GM12878 (cell line): Measurements from ENCODE around the gene RFLNA. TPM values are rescaled to one million over a fixed set of nuclear protein-coding genes. Genes with fewer than 3 reads are reported as not detected.
A peak's percentile ranks its signal among the peaks of the same experiment; 100 is the strongest.

Experiments used
- ATAC-seq: fragments of 200-7000 bp; cut with Tn5 transposase; 3 replicates; pipeline ENCODE4 v1.9.1; 2020; ENCODE audit warnings: mild to moderate bottlenecking, moderate library complexity
- BruUV-seq: library from RNA; stranded (reverse); fragments of 400-500 nt; replicated peaks from 2 replicates; lab custom pipeline; 2021; lab: Mats Ljungman, UMichigan
- CTCF ChIA-PET: fragments of 300-600 bp; sonication (Branson Sonifier 250); formaldehyde crosslinking; extraction: SDS; loops from one replicate; lab custom pipeline; 2021; ENCODE audit warnings: inconsistent platforms; lab: Yijun Ruan, JAX
- POLR2A ChIA-PET: fragments of 350-600 bp; formaldehyde crosslinking; extraction: SDS; loops from one replicate; lab custom pipeline; 2021; ENCODE audit warnings: inconsistent platforms; lab: Charles Lee
- RAD21 ChIA-PET: fragments of 300-600 bp; sonication (Branson Sonifier 250); formaldehyde crosslinking; loops from one replicate; lab custom pipeline; 2023; ENCODE audit warnings: antibody characterized with exemption; ENCODE audit not compliant: unreplicated experiment; lab: Charles Lee
- SMC1A ChIA-PET: fragments of 300-600 bp; sonication (Branson Sonifier 250); formaldehyde crosslinking; loops from one replicate; lab custom pipeline; 2023; ENCODE audit not compliant: unreplicated experiment, uncharacterized antibody; lab: Charles Lee
- DNase-seq: peaks from one replicate; pipeline ENCODE4 v3.0.0-alpha.2; 2011; ENCODE audit warnings: low read depth, low spot score
- FAIRE-seq: peaks from 3 replicates; lab custom pipeline; 2011; peaks lifted over from hg19 to GRCh38; lab: Jason Lieb, UNC
- H2AFZ ChIP-seq: 2 replicates; pipeline ENCODE4 v1.6.0; 2011; ENCODE audit warnings: low read depth, low read length, control low read depth; ENCODE audit not compliant: control insufficient read depth
- H3K27ac ChIP-seq: 2 replicates; pipeline ENCODE4 v1.5.1; 2011; ENCODE audit warnings: control low read depth; ENCODE audit not compliant: control insufficient read depth, insufficient read depth
- H3K27me3 ChIP-seq, 2 experiments: replicated peaks in 1 of 2; 2 replicates each; pipeline versions ENCODE4 v1.6.0 to v1.6.1; 2011; ENCODE audit warnings: low read length in 1 of 2; ENCODE audit not compliant: control insufficient read depth in 2 of 2, insufficient read depth in 2 of 2
- H3K36me3 ChIP-seq, 2 experiments: 2 replicates each; pipeline ENCODE4 v1.5.1; 2011; ENCODE audit warnings: low read length in 1 of 2; ENCODE audit not compliant: control insufficient read depth in 2 of 2, insufficient read depth in 2 of 2
- H3K4me1 ChIP-seq: 2 replicates; pipeline ENCODE4 v1.6.1; 2011; ENCODE audit warnings: mild to moderate bottlenecking, low read length, moderate library complexity, mixed read lengths; ENCODE audit not compliant: control insufficient read depth, insufficient read depth
- H3K4me2 ChIP-seq: 2 replicates; pipeline ENCODE4 v1.6.0; 2011; ENCODE audit warnings: control low read depth; ENCODE audit not compliant: control insufficient read depth, insufficient read depth
- H3K4me3 ChIP-seq: fragments of 200-600 bp; sonication (generic); 2 replicates; pipeline ENCODE4 v1.5.1; 2016
- H3K79me2 ChIP-seq: 2 replicates; pipeline ENCODE4 v1.6.0; 2011; ENCODE audit warnings: low read length; ENCODE audit not compliant: control insufficient read depth, insufficient read depth
- H3K9ac ChIP-seq: 2 replicates; pipeline ENCODE4 v1.8.0; 2011; ENCODE audit warnings: low read length, control low read depth, mixed read lengths; ENCODE audit not compliant: control insufficient read depth, insufficient read depth
- H3K9me3 ChIP-seq: replicated peaks from 3 replicates; pipeline ENCODE4 v1.5.1; 2011; ENCODE audit warnings: mild to moderate bottlenecking, low read length; ENCODE audit not compliant: control insufficient read depth, insufficient read depth
- H4K20me1 ChIP-seq: 2 replicates; pipeline ENCODE4 v1.6.0; 2011; ENCODE audit not compliant: control insufficient read depth, insufficient read depth
- CBX5 ChIP-seq: sonication (generic); IDR thresholded peaks from 2 replicates; pipeline ENCODE4 v1.6.1; 2016; ENCODE audit warnings: low read depth, moderate library complexity, mild to moderate bottlenecking, inconsistent platforms
- GABPA ChIP-seq: IDR thresholded peaks from 2 replicates; pipeline ENCODE4 v1.6.1; 2014; ENCODE audit warnings: antibody characterized with exemption, low read depth, mild to moderate bottlenecking, inconsistent platforms
- MTA2 ChIP-seq: fragments of 450-650 bp; IDR thresholded peaks from 2 replicates; pipeline ENCODE4 v1.6.1; 2016; ENCODE audit warnings: low read depth, mild to moderate bottlenecking, moderate library complexity
- NBN ChIP-seq: fragments of 450-650 bp; IDR thresholded peaks from 2 replicates; pipeline ENCODE4 v1.6.1; 2016
- POLR2A ChIP-seq: IDR thresholded peaks from 2 replicates; pipeline ENCODE4 v1.6.1; 2011; ENCODE audit warnings: low read depth, mild to moderate bottlenecking, low read length
- SMAD1 ChIP-seq: fragments of 450-650 bp; IDR thresholded peaks from 2 replicates; pipeline ENCODE4 v1.6.1; 2018; ENCODE audit warnings: mild to moderate bottlenecking, low read depth; ENCODE audit not compliant: partially characterized antibody
- SMAD5 ChIP-seq: IDR thresholded peaks from 2 replicates; pipeline ENCODE4 v1.6.1; 2016; ENCODE audit warnings: antibody characterized with exemption, low read depth
- SP1 ChIP-seq: IDR thresholded peaks from one replicate; pipeline ENCODE4 v1.6.1; 2011; ENCODE audit warnings: low read depth, low read length
- ZNF274 ChIP-seq: IDR thresholded peaks from one replicate; pipeline ENCODE4 v1.8.0; 2011; ENCODE audit not compliant: insufficient read length, insufficient read depth
- WGBS: methylation state at CpG from one replicate; pipeline ENCODE4 v1.1.6; 2016; ENCODE audit warnings: low lambda C conversion rate; ENCODE audit not compliant: insufficient replicate concordance, insufficient coverage; ENCODE audit errors: missing lambda C conversion rate; 5-methylcytosine and 5-hydroxymethylcytosine counted together
- in situ Hi-C: fragments of 300-500 bp; cut with MboI; formaldehyde crosslinking; loops from 9 replicates; pipeline ENCODE4 v1.14.3; 2018; ENCODE audit warnings: mixed read lengths
- intact Hi-C: fragments of 100-400 bp; cut with micrococcal nuclease; formaldehyde crosslinking; loops from one replicate; pipeline ENCODE4 v1.14.2; 2022; ENCODE audit not compliant: unreplicated experiment
- polyA plus RNA-seq, 11 experiments: library from polyadenylated mRNA; depleted of rRNA in 4 of 11; unstranded in 6 of 11; stranded (reverse) in 5 of 11; fragments of >200 nt; fragmentation: Nextera tagmentation in 4 of 11; fragmentation: Illumina TruSeq in 1 of 11; extraction: Ambion mirVana in 4 of 11; extraction: Trizol in 1 of 11; gene quantifications; 1 replicate in 1 of 11; 2 replicates in 10 of 11; pipeline versions ENCODE4 v1.2.1 to v1.2.3, GENCODE V29; 2011 to 2016; ENCODE audit warnings: inconsistent platforms in 2 of 11, missing spikeins in 2 of 11, low read depth in 1 of 11
- total RNA-seq, 4 experiments: library from RNA; depleted of rRNA in 3 of 4; stranded (reverse); fragments of >200 nt in 3 of 4; fragmentation: Illumina TruSeq in 1 of 4; extraction: Trizol in 1 of 4; gene quantifications; 2 replicates each; pipeline versions ENCODE4 v1.2.1 to v1.2.3, GENCODE V29; 2013 to 2021

RFLNA gene
- total and polyA plus RNA-seq, 10 of the 15 experiments (the other 5 are each of a cell fraction or from before 2014, with no cell fraction given): 0.08 TPM; not detected in 9

DNA sequence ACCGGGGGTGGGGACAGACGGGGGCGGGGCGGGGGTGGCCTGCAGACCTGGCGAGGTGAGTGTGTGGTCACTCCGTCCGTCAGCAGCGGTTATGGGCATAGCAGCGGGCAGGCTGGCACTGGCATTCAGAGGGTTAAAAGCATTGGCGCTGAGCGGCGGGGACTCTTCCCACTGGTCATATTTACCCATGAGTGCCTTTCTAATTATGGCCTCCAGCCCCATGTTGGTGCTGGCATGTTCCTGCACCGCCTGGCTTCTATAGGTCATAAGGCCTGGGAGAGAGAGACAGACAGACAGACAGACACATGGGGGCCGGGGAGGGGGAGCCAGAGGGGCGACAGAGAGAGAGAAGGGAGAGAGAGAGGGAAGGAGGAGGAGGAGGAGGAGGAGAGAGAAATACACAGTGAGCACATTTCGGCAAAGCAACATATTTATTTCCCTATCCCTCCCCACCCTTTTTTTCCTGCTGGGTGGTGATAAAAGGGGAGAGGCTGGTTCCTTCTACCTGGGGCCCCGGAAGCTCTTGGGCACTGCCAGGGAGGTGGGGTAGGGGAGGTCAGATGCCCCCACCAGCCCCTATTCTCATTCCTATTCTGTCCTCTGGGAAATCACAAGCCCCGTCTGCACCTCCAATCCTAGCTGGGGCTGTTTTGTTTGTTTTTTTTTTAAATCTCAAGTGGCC lies 32.6 kb downstream of the RFLNA start:
- Histone ChIP-seq H3K4me2 (no peak overlapping the region), H3K4me3 (no peak overlapping the region), H3K27me3 (no peaks in the 10 kb centered on the region), H4K20me1 (no peaks in the 10 kb centered on the region), H3K36me3 (peaks cover 17 to 20% of the 10 kb centered on the region in 2 experiments), H2AFZ (no peak overlapping the region), H3K27ac (no peak overlapping the region)
- POLR2A ChIA-PET: no interaction called here
- FAIRE-seq (no peak), ATAC-seq (no peak)
- BruUV-seq: no TSS peak
- CTCF ChIA-PET: no interaction called here
- WGBS: 96% methylated on average over 9 of the region's 18 CpGs
- intact Hi-C loops: no loop called here
- TF ChIP-seq CBX5 (no peak), GABPA (no peak), SP1 (no peak), NBN (no peak), SMAD5 (no peak)
- TF ChIP-seq, all 136 proteins: peak for 0
- DNase-seq: no peak
- RAD21 ChIA-PET: no interaction called here
- no peaks in the 10 kb centered on the region for H3K4me1 ChIP-seq
- in situ Hi-C loops: no loop called here
- H3K9ac ChIP-seq: no peak overlapping the region
- H3K79me2 ChIP-seq: no peaks in the 10 kb centered on the region
- SMC1A ChIA-PET: no interaction called here
- H3K9me3 ChIP-seq: peaks cover 18% of the 10 kb centered on the region

DNA sequence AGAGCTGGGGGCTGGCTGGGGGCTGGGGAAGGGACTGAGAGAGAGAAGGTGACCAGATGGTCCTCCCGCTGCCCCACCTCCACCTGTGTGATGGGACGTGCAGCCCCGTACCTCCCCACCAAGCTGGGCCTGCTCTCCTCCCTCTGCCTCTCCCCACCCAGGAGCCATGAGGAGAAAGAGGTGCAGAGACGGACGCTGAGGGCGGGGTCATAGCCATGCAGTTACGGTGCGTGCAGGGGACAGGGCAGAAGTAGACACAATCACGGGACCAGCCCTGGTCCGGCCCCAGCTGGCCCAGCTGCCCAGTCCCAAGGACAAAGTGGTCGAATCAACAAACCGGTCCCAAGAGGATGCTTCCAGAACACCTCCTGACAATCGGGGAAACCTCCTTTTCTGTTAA lies 33.2 kb downstream of the RFLNA start:
- CTCF ChIA-PET: no interaction called here
- Histone ChIP-seq H3K36me3 (peaks cover 20 to 22% of the 10 kb centered on the region in 2 experiments), H3K4me2 (no peak overlapping the region), H3K4me3 (no peak overlapping the region), H4K20me1 (no peaks in the 10 kb centered on the region), H3K9ac (no peak overlapping the region), H3K79me2 (no peaks in the 10 kb centered on the region), H3K4me1 (no peaks in the 10 kb centered on the region), H3K9me3 (peaks cover 18% of the 10 kb centered on the region), H3K27ac (no peak overlapping the region), H3K27me3 (no peaks in the 10 kb centered on the region), H2AFZ (no peak overlapping the region)
- in situ Hi-C loops (no loop called here), intact Hi-C loops (no loop called here)
- BruUV-seq: no TSS peak
- TF ChIP-seq MTA2 (no peak), ZNF274 (no peak), SMAD1 (no peak), POLR2A (peak; percentile 31; the same call in 1 of the 2 replicates)
- DNase-seq (no peak), ATAC-seq (no peak), FAIRE-seq (no peak)
- RAD21 ChIA-PET: no interaction called here
- SMC1A ChIA-PET: no interaction called here
- WGBS: over 99% methylated on average over 13 of the region's 13 CpGs
- POLR2A ChIA-PET: no interaction called here
